ENCODE measurements around the gene HBP1. TPM values are rescaled to one million over a fixed set of nuclear protein-coding genes. Genes with fewer than 3 reads are reported as not detected.

Gene HBP1
- total and polyA plus RNA-seq, 2 of the 13 experiments (the other 11 are each of a cell fraction or from before 2014, with no cell fraction given): 22.9 to 44.1 TPM

GRCh38 chr7:107162475-107162874, 6.3 kb upstream of the HBP1 start:
- H3K79me2 ChIP-seq (ENCODE audit: insufficient read depth, low read length): no peaks in the 10 kb centered on the region
- DNase-seq (ENCODE audit: low spot score): no peak
- no peaks in the 10 kb centered on the region for H4K20me1 ChIP-seq (ENCODE audit: insufficient read depth, low read length)
- POLR2A ChIA-PET: no interaction called here
- CTCF ChIA-PET (ENCODE audit: low intra/inter-chr PET ratio, low total read pairs): no interaction called here
- H3K36me3 ChIP-seq (replicated peaks in 1 of 2; ENCODE audit: control insufficient read depth in 1 of 2, insufficient read depth in 2 of 2, low read length in 2 of 2): no peaks in the 10 kb centered on the region
- no peak overlapping the region for H3K27ac ChIP-seq (ENCODE audit: extremely low read length, insufficient read depth, low read length)
- H3K27me3 ChIP-seq (ENCODE audit: control insufficient read depth in 1 of 2, insufficient read depth in 2 of 2, low read length in 2 of 2): peaks cover 0 to 2% of the 10 kb centered on the region in 2 experiments; a peak in 1 of 5 replicates
- in situ Hi-C loops (cut with HindIII; ENCODE audit: extremely low pct_ligation_motif_present, low pct_unique_long_range_greater_than_20kb) (no loop called here), intact Hi-C loops (cut with micrococcal nuclease; ENCODE audit: unreplicated experiment) (loop anchor here (10.0 kb wide), 1 partner anchor 878 kb away; the partner anchor contains the start of gene NAMPT)
- BruUV-seq (replicated peaks): no TSS peak
- no peak overlapping the region for H2AFZ ChIP-seq (ENCODE audit: low read length)
- H3K9me3 ChIP-seq (ENCODE audit: low read length): no peaks in the 10 kb centered on the region
- no peak overlapping the region; the same call in 1 of the 2 replicates for H3K4me2 ChIP-seq (ENCODE audit: low read depth, low read length)
- H3K4me3 ChIP-seq (replicated peaks in 1 of 3; ENCODE audit: insufficient read depth in 1 of 3, low read depth in 2 of 3, low read length in 3 of 3): no peak overlapping the region
- peaks cover under 1% of the 10 kb centered on the region; the same call in 1 of the 2 replicates for H3K4me1 ChIP-seq (ENCODE audit: insufficient read depth, low read length)
- FAIRE-seq: no peak
- WGBS (ENCODE audit: low lambda C conversion rate): 3% methylated on average over 5 of the region's 5 CpGs
- ATAC-seq: no peak
- TF ChIP-seq SRF (IDR thresholded peaks at IDR 0.05; ENCODE audit: low read depth, low read length) (no peak), NFE2 (CRISPR knock-in tag; IDR thresholded peaks at IDR 0.05) (no peak), GABPB1 (CRISPR knock-in tag; IDR thresholded peaks at IDR 0.05) (no peak), YEATS4 (CRISPR knock-in tag; IDR thresholded peaks at IDR 0.05; ENCODE audit: borderline replicate concordance) (no peak), ZNF30 (CRISPR knock-in tag; IDR thresholded peaks at IDR 0.05) (no peak), DMTF1 (CRISPR knock-in tag; IDR thresholded peaks at IDR 0.05) (no peak)
- no peak overlapping the region for H3K9ac ChIP-seq (ENCODE audit: insufficient read depth, low read depth, low read length)

- CTCF ChIA-PET (ENCODE audit: low intra/inter-chr PET ratio, low total read pairs): no interaction called here
- no peak for DNase-seq (ENCODE audit: low spot score)
- no peak overlapping the region for H3K4me2 ChIP-seq (ENCODE audit: low read depth, low read length)
- intact Hi-C loops (cut with micrococcal nuclease; ENCODE audit: unreplicated experiment): loop anchor here (10.0 kb wide), 1 partner anchor 879 kb away; the partner anchor contains the start of gene NAMPT
- WGBS (ENCODE audit: low lambda C conversion rate): 45% methylated on average over 2 of the region's 2 CpGs
- no peak overlapping the region for H3K27ac ChIP-seq (ENCODE audit: extremely low read length, insufficient read depth, low read length)
- no peaks in the 10 kb centered on the region for H3K36me3 ChIP-seq (replicated peaks in 1 of 2; ENCODE audit: control insufficient read depth in 1 of 2, insufficient read depth in 2 of 2, low read length in 2 of 2)
- H3K9me3 ChIP-seq (ENCODE audit: low read length): no peaks in the 10 kb centered on the region
- POLR2A ChIA-PET: no interaction called here
- H2AFZ ChIP-seq (ENCODE audit: low read length): no peak overlapping the region
- BruUV-seq (replicated peaks): no TSS peak
- no peaks in the 10 kb centered on the region for H3K79me2 ChIP-seq (ENCODE audit: insufficient read depth, low read length)
- no peak overlapping the region for H3K9ac ChIP-seq (ENCODE audit: insufficient read depth, low read depth, low read length)
- no peaks in the 10 kb centered on the region; a peak in 1 of 5 replicates for H3K27me3 ChIP-seq (ENCODE audit: control insufficient read depth in 1 of 2, insufficient read depth in 2 of 2, low read length in 2 of 2)
- H3K4me3 ChIP-seq (replicated peaks in 1 of 3; ENCODE audit: insufficient read depth in 1 of 3, low read depth in 2 of 3, low read length in 3 of 3): no peak overlapping the region
- H3K4me1 ChIP-seq (ENCODE audit: insufficient read depth, low read length): no peaks in the 10 kb centered on the region
- in situ Hi-C loops (cut with HindIII; ENCODE audit: extremely low pct_ligation_motif_present, low pct_unique_long_range_greater_than_20kb): no loop called here
- no peaks in the 10 kb centered on the region for H4K20me1 ChIP-seq (ENCODE audit: insufficient read depth, low read length)
- FAIRE-seq: no peak
- ATAC-seq: no peak
- no peak for TF ChIP-seq ZNF10 (CRISPR knock-in tag; IDR thresholded peaks at IDR 0.05; ENCODE audit: borderline replicate concordance, low read depth)
- TF ChIP-seq CREB3 (CRISPR knock-in tag; IDR thresholded peaks at IDR 0.05): no peak
- TF ChIP-seq DBP (CRISPR knock-in tag; IDR thresholded peaks at IDR 0.05; ENCODE audit: not compliant biosample characterization): no peak
- TF ChIP-seq KDM3A (CRISPR knock-in tag; IDR thresholded peaks at IDR 0.05; ENCODE audit: low read depth): no peak
- TF ChIP-seq LBX2 (CRISPR knock-in tag; IDR thresholded peaks at IDR 0.05; ENCODE audit: borderline replicate concordance): no peak
These were observed 4.7 kb upstream of the HBP1 start for GRCh38 chr7:107164092-107164491.

All from HepG2 (cell line).